ENCODE results near the gene NUP85.
A peak's percentile ranks its signal among the peaks of the same experiment; 100 is the strongest.

Gene NUP85

GRCh38 chr17:75237100-75238014 lies 31.9 kb downstream of the NUP85 start (continued):
- no peak for TF ChIP-seq SNAI2 (CRISPR knock-in tag; IDR thresholded peaks at IDR 0.05)
- TF ChIP-seq ZNF8 (CRISPR knock-in tag; IDR thresholded peaks at IDR 0.05) = no peak
- TF ChIP-seq TOX (CRISPR knock-in tag; IDR thresholded peaks at IDR 0.05; ENCODE audit: borderline replicate concordance) = no peak
- TF ChIP-seq ZC3H10 (CRISPR knock-in tag; IDR thresholded peaks at IDR 0.05) = no peak
- TF ChIP-seq ZNF565 (CRISPR knock-in tag; conservative IDR thresholded peaks at IDR 0.05; ENCODE audit: low read depth) = no peak
- TF ChIP-seq ISL1 (CRISPR knock-in tag; IDR thresholded peaks at IDR 0.05) = no peak
- no peak for TF ChIP-seq TCF4 (CRISPR knock-in tag; IDR thresholded peaks at IDR 0.05; ENCODE audit: borderline replicate concordance)

GRCh38 chr17:75238020-75238580 lies 32.6 kb downstream of the NUP85 start:
- no peak for TF ChIP-seq ZNF8 (CRISPR knock-in tag; IDR thresholded peaks at IDR 0.05)
- TF ChIP-seq CREB5 (CRISPR knock-in tag; IDR thresholded peaks at IDR 0.05; ENCODE audit: low read depth) = no peak
- TF ChIP-seq CSDC2 (CRISPR knock-in tag; IDR thresholded peaks at IDR 0.05) = no peak
- no peak for TF ChIP-seq RARB (CRISPR knock-in tag; IDR thresholded peaks at IDR 0.05)
- no peak for TF ChIP-seq CSRNP3 (CRISPR knock-in tag; IDR thresholded peaks at IDR 0.05)
- no peak for TF ChIP-seq ESRRG (CRISPR knock-in tag; IDR thresholded peaks at IDR 0.05)
- no peak for TF ChIP-seq TSHZ2 (CRISPR knock-in tag; IDR thresholded peaks at IDR 0.05)
- TF ChIP-seq PATZ1 (CRISPR knock-in tag; IDR thresholded peaks at IDR 0.05; ENCODE audit: borderline replicate concordance) = no peak
- no peak for TF ChIP-seq GLIS3 (CRISPR knock-in tag; IDR thresholded peaks at IDR 0.05)
- TF ChIP-seq BACH2 (CRISPR knock-in tag; IDR thresholded peaks at IDR 0.05; ENCODE audit: borderline replicate concordance) = no peak
- TF ChIP-seq ZNF70 (CRISPR knock-in tag; IDR thresholded peaks at IDR 0.05) = no peak
- TF ChIP-seq PPARA (CRISPR knock-in tag; IDR thresholded peaks at IDR 0.05; ENCODE audit: borderline replicate concordance) = no peak
- TF ChIP-seq POU6F1 (CRISPR knock-in tag; IDR thresholded peaks at IDR 0.05; ENCODE audit: borderline replicate concordance, low read depth) = no peak
- no peak for ATAC-seq

- ATAC-seq = peak; percentile 88
- no peak for TF ChIP-seq BACH2 (CRISPR knock-in tag; IDR thresholded peaks at IDR 0.05; ENCODE audit: borderline replicate concordance)
- no peak for TF ChIP-seq ZC3H10 (CRISPR knock-in tag; IDR thresholded peaks at IDR 0.05)
- no peak for TF ChIP-seq CREB5 (CRISPR knock-in tag; IDR thresholded peaks at IDR 0.05; ENCODE audit: low read depth)
- no peak for TF ChIP-seq ZNF565 (CRISPR knock-in tag; conservative IDR thresholded peaks at IDR 0.05; ENCODE audit: low read depth)
- TF ChIP-seq POU6F1 (CRISPR knock-in tag; IDR thresholded peaks at IDR 0.05; ENCODE audit: borderline replicate concordance, low read depth) = no peak
- no peak for TF ChIP-seq PPARA (CRISPR knock-in tag; IDR thresholded peaks at IDR 0.05; ENCODE audit: borderline replicate concordance)
- no peak for TF ChIP-seq ARNTL (CRISPR knock-in tag; IDR thresholded peaks at IDR 0.05; ENCODE audit: borderline replicate concordance, low read depth)
- no peak for TF ChIP-seq CSRNP3 (CRISPR knock-in tag; IDR thresholded peaks at IDR 0.05)
- TF ChIP-seq TOX (CRISPR knock-in tag; IDR thresholded peaks at IDR 0.05; ENCODE audit: borderline replicate concordance) = no peak
Measured at GRCh38 chr17:75238684-75239191, 33.3 kb downstream of the NUP85 start.
